OCI-LY7 (cell line): ENCODE measurements around the gene ADAT2. TPM values are rescaled to one million over a fixed set of nuclear protein-coding genes. Genes with fewer than 3 reads are reported as not detected.

ENCODE experiments used
- BruUV-seq: library from RNA; stranded (reverse); fragments of 400-500 nt; replicated peaks from 2 replicates; lab custom pipeline; 2021; lab: Mats Ljungman, UMichigan
- CTCF ChIA-PET: fragments of 300-600 bp; sonication (Branson Sonifier 250); formaldehyde crosslinking; loops from one replicate; lab custom pipeline; 2022; ENCODE audit warnings: antibody characterized with exemption; ENCODE audit not compliant: unreplicated experiment; lab: Charles Lee
- POLR2A ChIA-PET: fragments of 300-600 bp; sonication (Branson Sonifier 250); formaldehyde crosslinking; loops from one replicate; lab custom pipeline; 2022; ENCODE audit warnings: antibody characterized with exemption; lab: Charles Lee
- DNase-seq: peaks from one replicate; pipeline ENCODE4 v3.0.0-alpha.2; 2015; ENCODE audit warnings: low spot score
- H2AFZ ChIP-seq: fragments of 200-600 bp; sonication (generic), shearing (Covaris generic); 2 replicates; pipeline ENCODE4 v1.6.1; 2014; ENCODE audit warnings: mild to moderate bottlenecking, antibody characterized with exemption, low read length, moderate library complexity
- H3K27ac ChIP-seq: fragments of 200-600 bp; sonication (generic); 2 replicates; pipeline ENCODE4 v1.5.1; 2014; ENCODE audit warnings: mixed run types, low read depth, mild to moderate bottlenecking, moderate library complexity, low read length, inconsistent platforms; ENCODE audit not compliant: poor library complexity, severe bottlenecking
- H3K36me3 ChIP-seq: fragments of 200-600 bp; sonication (generic); 2 replicates; pipeline ENCODE4 v1.6.1; 2014; ENCODE audit warnings: mild to moderate bottlenecking, antibody characterized with exemption, low read length, moderate library complexity, mixed read lengths; ENCODE audit not compliant: insufficient read depth
- H3K4me1 ChIP-seq: fragments of 200-600 bp; sonication (generic); 2 replicates; pipeline ENCODE4 v1.5.1; 2014; ENCODE audit warnings: mild to moderate bottlenecking, low read length; ENCODE audit not compliant: insufficient read depth, poor library complexity, severe bottlenecking
- H3K4me2 ChIP-seq: fragments of 200-600 bp; sonication (generic); 2 replicates; pipeline ENCODE4 v1.6.1; 2014; ENCODE audit warnings: mild to moderate bottlenecking, low read length
- H3K4me3 ChIP-seq: fragments of 200-600 bp; sonication (generic); 2 replicates; pipeline ENCODE4 v1.5.1; 2014; ENCODE audit warnings: mild to moderate bottlenecking, low read depth, low read length; ENCODE audit not compliant: poor library complexity, severe bottlenecking
- H3K79me2 ChIP-seq: fragments of 200-600 bp; sonication (generic); 2 replicates; pipeline ENCODE4 v1.6.1; 2016; ENCODE audit warnings: low read depth, mild to moderate bottlenecking, low read length, moderate library complexity, mixed read lengths; ENCODE audit not compliant: insufficient read depth
- H3K9me2 ChIP-seq: fragments of 200-600 bp; sonication (generic); 2 replicates; pipeline ENCODE4 v1.6.1; 2016; ENCODE audit warnings: mild to moderate bottlenecking, low read length, mixed read lengths; ENCODE audit not compliant: insufficient read depth
- H3K9me3 ChIP-seq: fragments of 200-600 bp; sonication (generic); 2 replicates; pipeline ENCODE4 v1.6.1; 2014; ENCODE audit warnings: mild to moderate bottlenecking, mixed run types, low read length, mixed read lengths
- H4K20me1 ChIP-seq: fragments of 200-600 bp; sonication (generic); 2 replicates; pipeline ENCODE4 v1.6.1; 2014; ENCODE audit warnings: mild to moderate bottlenecking, antibody characterized with exemption, low read length, moderate library complexity, mixed read lengths; ENCODE audit not compliant: insufficient read depth
- EZH2phosphoT487 ChIP-seq: fragments of 200-600 bp; sonication (generic); IDR thresholded peaks from 2 replicates; pipeline ENCODE4 v1.6.1; 2018; ENCODE audit warnings: low read depth, borderline replicate concordance, mild to moderate bottlenecking, mixed run types, antibody characterized with exemption, low read length, moderate library complexity, mixed read lengths
- intact Hi-C: fragments of 100-400 bp; cut with micrococcal nuclease; formaldehyde crosslinking; loops from one replicate; pipeline ENCODE4 v1.10.0; 2022; ENCODE audit not compliant: unreplicated experiment
- total RNA-seq, 2 experiments: library from RNA; depleted of rRNA in 1 of 2; stranded (reverse); fragments of >200 nt in 1 of 2; shearing (Covaris generic) in 1 of 2; gene quantifications; 2 replicates each; pipeline ENCODE4 v1.2.3, GENCODE V29; 2014 to 2022
- TF ChIP-seq, protein P1 (sequence below): fragments of 200-600 bp; sonication (generic); conservative IDR thresholded peaks from 2 replicates; pipeline ENCODE4 v1.5.1; 2014; ENCODE audit warnings: mild to moderate bottlenecking, antibody characterized with exemption, low read length, moderate library complexity, mixed read lengths

The ADAT2 gene
- total RNA-seq, 2 experiments from 2014 or later, result 21.7 to 23.0 TPM

DNA sequence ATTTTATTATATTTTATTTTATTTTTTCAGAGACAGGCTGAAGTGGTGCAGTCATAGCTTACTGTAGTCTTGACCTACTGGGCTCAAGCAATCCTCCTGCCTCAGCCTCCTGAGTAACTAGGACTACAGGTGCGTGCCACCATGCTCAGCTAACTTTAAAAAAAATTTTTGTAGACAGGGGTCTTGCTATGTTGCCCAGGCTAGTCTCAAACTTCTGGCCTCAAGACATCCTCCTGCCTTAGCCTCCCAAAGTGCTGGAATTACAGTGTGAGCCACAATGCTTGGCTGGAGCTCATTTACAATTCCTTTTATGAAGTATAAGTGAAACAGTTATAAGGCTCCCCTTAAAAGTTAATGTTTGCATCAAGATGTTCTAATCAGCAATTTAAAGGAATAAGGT lies 46.5 kb upstream of the ADAT2 start:
- no peak for TF ChIP-seq EZH2phosphoT487
- TF ChIP-seq, protein P1, sequence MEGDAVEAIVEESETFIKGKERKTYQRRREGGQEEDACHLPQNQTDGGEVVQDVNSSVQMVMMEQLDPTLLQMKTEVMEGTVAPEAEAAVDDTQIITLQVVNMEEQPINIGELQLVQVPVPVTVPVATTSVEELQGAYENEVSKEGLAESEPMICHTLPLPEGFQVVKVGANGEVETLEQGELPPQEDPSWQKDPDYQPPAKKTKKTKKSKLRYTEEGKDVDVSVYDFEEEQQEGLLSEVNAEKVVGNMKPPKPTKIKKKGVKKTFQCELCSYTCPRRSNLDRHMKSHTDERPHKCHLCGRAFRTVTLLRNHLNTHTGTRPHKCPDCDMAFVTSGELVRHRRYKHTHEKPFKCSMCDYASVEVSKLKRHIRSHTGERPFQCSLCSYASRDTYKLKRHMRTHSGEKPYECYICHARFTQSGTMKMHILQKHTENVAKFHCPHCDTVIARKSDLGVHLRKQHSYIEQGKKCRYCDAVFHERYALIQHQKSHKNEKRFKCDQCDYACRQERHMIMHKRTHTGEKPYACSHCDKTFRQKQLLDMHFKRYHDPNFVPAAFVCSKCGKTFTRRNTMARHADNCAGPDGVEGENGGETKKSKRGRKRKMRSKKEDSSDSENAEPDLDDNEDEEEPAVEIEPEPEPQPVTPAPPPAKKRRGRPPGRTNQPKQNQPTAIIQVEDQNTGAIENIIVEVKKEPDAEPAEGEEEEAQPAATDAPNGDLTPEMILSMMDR, result no peak
- H3K9me2 ChIP-seq, result no peaks in the 10 kb centered on the region
- POLR2A ChIA-PET, result interaction anchor here (0.9 to 1.4 kb wide), 2 partner anchors 9 to 10 kb away, joined by 4 to 11 read pairs; no protein-coding TSS in a partner anchor

GRCh38 chr6:143490775-143491174 lies 40.3 kb upstream of the ADAT2 start:
- TF ChIP-seq EZH2phosphoT487, result no peak
- H2AFZ ChIP-seq, result no peak overlapping the region
- no peak overlapping the region for H3K27ac ChIP-seq
- no peaks in the 10 kb centered on the region for H3K79me2 ChIP-seq
- H3K9me2 ChIP-seq, result no peaks in the 10 kb centered on the region
- no peaks in the 10 kb centered on the region for H3K9me3 ChIP-seq
- ChIA-PET POLR2A (interaction anchor here (0.8 to 1.2 kb wide), 2 partner anchors 30 to 110 kb away, joined by 3 read pairs; no protein-coding TSS in a partner anchor), CTCF (no interaction called here)
- H3K4me1 ChIP-seq, result no peaks in the 10 kb centered on the region
- intact Hi-C loops, result no loop called here
- no peak for DNase-seq
- no peaks in the 10 kb centered on the region for H3K36me3 ChIP-seq
- H3K4me3 ChIP-seq, result no peak overlapping the region
- H3K4me2 ChIP-seq, result no peak overlapping the region
- H4K20me1 ChIP-seq, result no peaks in the 10 kb centered on the region
- no TSS peak for BruUV-seq

More for the DNA sequence above, 46.5 kb upstream of the ADAT2 start:
- no TSS peak for BruUV-seq
- Histone ChIP-seq H4K20me1 (no peaks in the 10 kb centered on the region), H3K4me1 (no peaks in the 10 kb centered on the region), H3K79me2 (no peaks in the 10 kb centered on the region), H3K27ac (no peak overlapping the region), H3K9me3 (no peaks in the 10 kb centered on the region), H3K4me3 (no peak overlapping the region), H3K36me3 (no peaks in the 10 kb centered on the region), H3K4me2 (no peak overlapping the region), H2AFZ (no peak overlapping the region)
- intact Hi-C loops, result no loop called here
- no peak for DNase-seq
- CTCF ChIA-PET, result no interaction called here

DNA sequence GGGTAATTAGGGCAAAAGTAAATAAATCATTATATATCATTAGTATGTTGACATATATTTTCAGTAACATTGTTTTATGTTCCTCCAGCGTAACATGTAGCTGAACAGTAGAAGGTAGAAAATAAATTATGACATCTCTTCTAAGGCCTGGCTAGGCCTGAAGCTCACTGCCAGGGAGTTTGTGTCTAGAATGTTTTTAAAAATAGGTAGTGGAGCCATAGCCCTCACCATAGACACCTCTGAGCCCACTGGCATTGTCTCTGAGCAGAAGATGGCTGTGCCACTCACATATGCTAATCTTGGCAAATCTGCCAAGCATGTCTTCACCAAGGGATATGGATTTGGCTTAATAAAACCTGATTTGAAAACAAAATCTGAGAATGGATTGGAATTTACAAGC lies 39.7 kb upstream of the ADAT2 start:
- Histone ChIP-seq H4K20me1 (no peaks in the 10 kb centered on the region), H3K27ac (no peak overlapping the region), H3K36me3 (no peaks in the 10 kb centered on the region), H3K79me2 (no peaks in the 10 kb centered on the region), H3K9me2 (no peaks in the 10 kb centered on the region), H3K9me3 (no peaks in the 10 kb centered on the region), H3K4me1 (no peaks in the 10 kb centered on the region), H3K4me2 (no peak overlapping the region), H2AFZ (no peak overlapping the region), H3K4me3 (no peak overlapping the region)
- BruUV-seq, result no TSS peak
- POLR2A ChIA-PET, result interaction anchor here (0.8 to 1.2 kb wide), 3 partner anchors 10 to 109 kb away, joined by 3 to 4 read pairs (median 3); no protein-coding TSS in a partner anchor
- TF ChIP-seq, protein P1, result no peak
- no peak for TF ChIP-seq EZH2phosphoT487
- intact Hi-C loops, result no loop called here
- CTCF ChIA-PET, result no interaction called here
- DNase-seq, result no peak
